T-helper 9 cell (primary cell): ENCODE measurements around the gene PTPRD.

ENCODE experiments used
- DNase-seq: peaks from one replicate; pipeline ENCODE4 v3.0.0-alpha.2; 2020

PTPRD gene

DNA sequence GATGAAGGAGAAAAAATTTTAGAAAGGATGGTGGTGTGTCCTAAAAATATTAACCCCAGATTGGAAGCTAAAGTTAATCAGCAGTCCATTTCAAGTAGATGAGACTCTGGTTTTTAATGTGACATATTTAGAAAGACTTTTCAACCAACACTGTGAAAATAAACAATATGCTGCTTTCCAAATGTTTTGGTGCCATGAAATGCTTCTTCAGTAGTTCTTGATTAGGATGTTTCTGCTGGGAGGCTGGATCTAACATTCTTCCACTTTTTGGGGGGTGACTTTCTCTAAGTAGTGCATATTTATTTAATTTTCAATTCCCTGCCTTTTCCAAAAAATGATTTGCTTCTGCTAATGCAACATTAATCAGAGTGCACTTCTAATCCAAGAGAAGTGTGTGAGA lies 2219.9 kb downstream of the PTPRD start:
- no peak for DNase-seq

GRCh38 chr9:8391566-8391965 lies 2221.2 kb downstream of the PTPRD start:
- no peak for DNase-seq

DNA sequence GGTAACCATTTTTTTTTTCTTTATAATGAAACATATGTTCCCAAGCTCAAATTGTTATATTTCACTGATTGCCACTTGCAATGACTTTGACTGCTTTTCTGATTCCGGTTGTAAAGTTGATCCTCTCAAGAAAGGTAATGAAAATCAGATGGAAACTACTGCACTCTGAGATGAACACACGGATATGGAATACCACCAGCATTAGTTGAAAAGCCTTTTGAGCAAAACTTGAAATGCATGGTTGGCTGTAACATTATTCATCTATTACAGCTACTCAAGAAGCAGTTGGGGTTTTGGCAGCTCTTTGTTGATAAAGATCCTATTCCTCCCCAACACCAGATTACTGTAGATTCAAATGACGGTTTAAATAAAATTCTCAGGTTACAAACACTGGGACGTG lies 2221.7 kb downstream of the PTPRD start:
- no peak for DNase-seq

DNA sequence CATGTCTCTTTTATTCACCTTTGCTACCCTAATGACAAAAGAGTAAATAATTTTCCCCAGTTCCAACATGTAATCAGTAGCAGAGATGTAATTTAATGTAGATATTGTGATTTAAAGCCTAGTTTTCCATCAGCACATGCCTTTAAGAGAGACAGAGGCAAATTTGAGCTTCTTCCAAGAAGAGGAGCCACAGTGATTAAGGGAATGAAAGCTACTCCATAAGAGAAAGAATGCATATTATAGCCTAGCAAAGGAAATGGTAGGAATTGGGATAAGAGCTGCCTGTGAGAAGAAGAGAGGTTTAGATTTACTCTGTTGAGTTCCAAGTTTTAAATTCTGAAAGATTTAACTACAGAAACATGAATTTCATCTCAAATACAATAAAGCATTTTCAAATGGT lies 2222.2 kb downstream of the PTPRD start:
- no peak for DNase-seq

DNA sequence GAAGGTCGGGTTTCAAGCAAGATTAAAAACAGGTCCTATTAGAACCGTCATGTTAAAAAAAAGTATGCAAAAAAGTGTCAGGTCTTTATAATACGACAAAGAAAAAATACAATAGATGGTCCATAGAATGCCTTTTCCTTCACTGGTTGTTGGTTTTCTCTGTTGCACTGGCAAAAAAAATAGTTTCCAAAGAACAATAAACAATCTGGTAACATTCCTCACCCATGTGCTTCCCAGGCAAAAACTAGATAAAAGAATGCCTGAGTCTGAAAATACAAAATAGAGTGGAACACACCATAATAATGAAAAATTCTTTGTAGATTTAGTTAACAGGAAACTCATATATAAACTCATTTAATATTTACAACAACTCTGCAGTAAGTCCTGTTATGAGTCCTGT lies 2223.3 kb downstream of the PTPRD start:
- no peak for DNase-seq

- DNase-seq: no peak
Measured at GRCh38 chr9:8388132-8388531, 2224.7 kb downstream of the PTPRD start.

GRCh38 chr9:8384091-8384490 lies 2228.7 kb downstream of the PTPRD start:
- no peak for DNase-seq

- no peak for DNase-seq
Measured at GRCh38 chr9:8382777-8383527, 2229.8 kb downstream of the PTPRD start.

GRCh38 chr9:8382266-8382665 lies 2230.5 kb downstream of the PTPRD start:
- DNase-seq: no peak

- no peak for DNase-seq
Measured at GRCh38 chr9:8381601-8382000, 2231.2 kb downstream of the PTPRD start.

GRCh38 chr9:8374471-8374870 lies 2238.3 kb downstream of the PTPRD start:
- no peak for DNase-seq

DNA sequence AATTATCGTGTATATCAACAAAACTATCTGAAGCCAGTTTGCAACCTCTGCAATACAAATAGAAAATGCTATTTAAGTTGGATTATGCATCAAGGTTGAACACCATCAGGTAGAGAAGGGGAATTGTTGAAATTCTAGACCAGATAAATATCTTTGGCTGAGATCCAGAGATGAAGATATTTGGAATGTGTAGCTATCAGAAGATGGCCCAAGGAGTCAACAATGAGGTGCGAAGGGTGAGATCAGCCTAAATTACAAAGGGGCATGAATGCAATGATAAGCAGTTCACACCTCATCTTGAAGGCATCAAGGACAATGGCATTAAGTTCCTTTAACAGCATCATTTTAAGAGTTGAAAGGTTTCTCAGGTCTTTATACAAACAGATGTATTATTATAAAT lies 2241.1 kb downstream of the PTPRD start:
- no peak for DNase-seq

DNA sequence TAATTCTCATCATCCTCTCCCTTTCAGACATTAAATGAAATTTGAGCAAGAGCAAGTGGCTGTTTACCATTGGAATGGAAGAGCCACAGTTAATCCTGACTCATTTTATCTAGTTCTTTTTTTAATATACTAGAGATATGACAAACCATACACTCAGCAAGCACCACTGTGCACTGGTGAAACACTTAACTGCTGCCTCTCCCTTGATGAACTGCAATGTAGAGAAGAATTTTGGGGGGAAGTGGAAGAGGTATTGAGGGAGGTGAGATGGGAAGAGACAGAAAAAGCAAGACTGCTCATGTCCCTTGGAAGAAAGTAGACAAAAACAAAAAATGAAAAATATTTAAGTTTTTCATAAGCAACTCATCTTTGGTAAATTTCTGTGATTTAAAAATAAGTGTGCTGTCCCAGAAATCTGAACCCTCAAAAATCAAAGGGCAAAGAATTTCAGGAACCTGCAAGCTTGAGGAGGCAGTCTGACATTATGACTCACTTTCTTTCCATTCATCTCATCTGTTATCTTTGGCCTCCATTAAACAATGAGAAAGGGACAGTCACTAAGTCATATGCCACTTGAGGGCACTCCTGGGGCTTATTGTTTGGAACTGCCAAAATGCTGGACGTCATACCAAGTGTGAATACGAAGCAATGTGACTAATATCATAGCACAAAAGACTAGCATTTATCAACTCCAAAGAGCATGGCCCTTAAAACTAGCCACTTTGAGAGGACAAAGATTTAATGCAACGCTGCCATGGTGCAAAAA lies 2246.5 kb downstream of the PTPRD start:
- DNase-seq: no peak

- DNase-seq: no peak
Measured at GRCh38 chr9:8365466-8366160, 2247.2 kb downstream of the PTPRD start.

DNA sequence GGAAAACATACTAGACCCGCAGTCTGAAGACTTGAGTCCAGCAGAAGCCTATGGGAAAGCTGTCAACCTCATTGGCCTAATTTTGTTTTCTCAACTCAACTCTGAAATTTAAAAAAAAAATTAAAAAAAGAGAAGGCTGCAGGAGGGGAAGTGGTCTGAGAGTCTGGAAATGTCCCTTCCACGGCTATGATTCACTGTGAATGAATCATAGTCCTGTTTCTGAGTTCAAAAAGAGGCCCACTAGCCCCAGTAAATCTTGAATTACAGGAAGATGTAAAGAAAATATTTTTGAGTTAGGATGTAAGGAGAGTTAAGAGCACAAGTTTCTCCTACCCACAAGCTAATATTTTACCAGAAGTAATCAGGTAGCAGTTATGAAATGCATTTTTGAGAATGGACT lies 2247.8 kb downstream of the PTPRD start:
- no peak for DNase-seq

GRCh38 chr9:8364026-8364752 lies 2248.6 kb downstream of the PTPRD start:
- no peak for DNase-seq

DNA sequence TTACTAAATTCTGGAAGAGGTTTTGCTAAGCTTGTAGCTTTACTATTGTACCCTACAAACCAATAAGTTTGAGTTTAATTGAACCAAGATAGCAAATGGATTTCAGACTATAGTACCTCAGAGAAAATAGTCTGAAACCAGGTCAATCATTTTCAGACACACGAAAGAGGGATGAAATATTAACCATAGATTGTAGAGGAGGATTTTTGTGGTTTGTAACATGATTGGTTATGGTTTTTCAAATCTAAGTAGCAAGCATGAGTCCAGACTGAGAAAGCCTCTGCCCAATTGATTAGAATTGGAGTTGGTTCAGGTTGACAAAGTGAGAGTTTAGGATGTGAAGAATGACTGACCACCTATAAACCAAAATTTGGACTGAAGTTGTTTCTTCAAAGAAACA lies 2250.6 kb downstream of the PTPRD start:
- no peak for DNase-seq

DNA sequence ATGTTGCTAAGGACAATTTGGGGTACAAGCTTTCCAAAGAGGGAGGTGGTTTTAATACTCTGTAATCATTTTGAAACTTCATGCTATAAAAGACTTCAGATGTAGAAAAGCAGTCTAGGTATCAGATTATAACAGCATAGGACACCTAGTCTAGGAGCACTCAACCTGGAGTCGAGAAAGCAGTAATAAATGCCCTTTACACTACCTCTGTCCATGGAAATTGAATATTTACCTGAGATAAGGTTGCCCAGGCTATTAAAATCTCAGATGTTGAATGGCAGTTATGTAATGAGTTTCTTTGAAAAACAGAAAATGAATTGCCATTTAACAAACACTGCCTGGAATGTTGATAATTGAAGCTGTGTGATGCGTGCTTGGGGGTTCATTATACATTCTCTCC lies 2251.4 kb downstream of the PTPRD start:
- DNase-seq: no peak

DNA sequence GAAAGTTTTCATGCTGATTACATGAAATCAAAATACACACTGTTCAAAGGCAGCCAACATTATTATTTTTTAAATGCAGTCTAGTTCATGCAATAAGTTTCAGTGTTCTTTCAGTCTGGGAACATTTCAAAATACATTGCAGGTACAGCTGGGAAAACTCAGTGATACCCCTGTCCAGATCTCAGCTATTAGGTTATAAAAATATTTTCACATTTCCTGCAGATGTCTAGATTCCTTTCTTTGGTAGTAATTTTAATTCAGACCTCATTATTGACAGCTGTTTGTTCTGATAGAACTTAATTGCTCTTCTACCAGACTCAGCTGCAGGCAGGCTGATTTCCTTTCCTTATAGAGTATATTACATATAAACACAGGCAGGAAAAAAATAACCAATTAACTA lies 2256.4 kb downstream of the PTPRD start:
- DNase-seq: no peak

- no peak for DNase-seq
Measured at GRCh38 chr9:8351436-8351835, 2261.4 kb downstream of the PTPRD start.

- DNase-seq: no peak
Measured at GRCh38 chr9:8349901-8350300, 2262.9 kb downstream of the PTPRD start.

DNA sequence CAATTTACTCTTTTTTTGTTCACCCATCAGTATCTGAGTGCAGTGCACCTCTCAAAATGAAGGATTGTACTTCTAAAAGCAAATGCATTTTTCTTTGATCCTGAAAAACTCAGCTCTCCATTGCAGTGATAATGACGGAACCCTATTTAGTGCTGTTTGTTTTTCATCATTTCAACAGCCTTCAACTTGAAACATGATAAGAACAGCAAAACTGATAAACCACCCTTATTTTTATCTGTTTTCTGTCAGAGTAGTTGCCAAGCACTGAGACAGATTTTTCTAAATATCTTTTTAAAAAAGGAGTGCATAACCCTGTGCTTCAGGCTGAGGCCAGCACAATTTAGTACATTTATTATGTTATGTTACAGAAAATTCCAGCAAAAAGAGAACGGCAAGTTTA lies 2263.4 kb downstream of the PTPRD start:
- no peak for DNase-seq

DNA sequence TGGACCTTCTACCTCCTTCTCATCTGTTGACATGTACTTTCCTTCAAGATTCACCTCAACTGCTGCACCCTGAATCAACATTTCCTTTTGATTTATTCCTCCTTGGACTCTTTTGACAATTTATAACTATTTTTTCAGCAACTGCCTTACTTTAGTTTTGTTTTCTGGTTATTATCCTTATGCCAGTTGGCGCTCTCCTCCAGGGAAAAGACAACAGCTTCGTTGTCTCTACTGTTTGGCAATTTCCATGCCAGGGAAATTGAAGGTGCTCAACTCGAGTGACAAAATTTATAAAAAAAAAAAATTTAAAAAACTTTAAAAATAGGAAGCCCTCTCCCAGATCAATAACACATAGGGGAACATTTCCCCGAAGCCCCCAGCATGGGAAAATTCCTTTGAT lies 2264.0 kb downstream of the PTPRD start:
- no peak for DNase-seq
